Kidney (tissue), 14 donors: ENCODE data around the gene SETD1B. TPM values are rescaled to one million over a fixed set of nuclear protein-coding genes. Genes with fewer than 3 reads are reported as not detected.
A peak's percentile ranks its signal among the peaks of the same experiment; 100 is the strongest.

Experiments
- DNase-seq, 5 donors: peaks; one replicate each; pipeline ENCODE4 v3.0.0-alpha.2; 2013 to 2020
- FAIRE-seq: peaks from 2 replicates; lab custom pipeline; 2012; peaks lifted over from hg19 to GRCh38; lab: Jason Lieb, UNC
- H3K27ac ChIP-seq, 2 donors: one replicate each; pipeline ENCODE4 v1.7.0; 2013; ENCODE audit warnings: low read depth in 2 of 2, low read length in 2 of 2, inconsistent platforms in 1 of 2
- H3K27me3 ChIP-seq: one replicate; pipeline ENCODE4 v1.7.1; 2013; ENCODE audit warnings: low read length, inconsistent platforms; ENCODE audit not compliant: control insufficient read depth, insufficient read depth
- H3K36me3 ChIP-seq, 3 donors: one replicate each; pipeline versions ENCODE4 v1.7.0 to v1.7.1; 2013; ENCODE audit warnings: low read length in 3 of 3, control low read depth in 1 of 3, inconsistent platforms in 1 of 3; ENCODE audit not compliant: insufficient read depth in 3 of 3, control insufficient read depth in 2 of 3
- H3K4me1 ChIP-seq, 3 donors: one replicate each; pipeline versions ENCODE4 v1.7.0 to v1.7.1; 2013; ENCODE audit warnings: low read length in 3 of 3, inconsistent platforms in 1 of 3, low read depth in 1 of 3; ENCODE audit not compliant: control insufficient read depth in 2 of 3, insufficient read depth in 2 of 3
- H3K4me3 ChIP-seq, 3 donors: one replicate each; pipeline versions ENCODE4 v1.7.0 to v1.8.1; 2013; ENCODE audit warnings: low read length in 3 of 3, control low read depth in 1 of 3, inconsistent platforms in 1 of 3
- H3K9ac ChIP-seq, 3 donors: one replicate each; pipeline versions ENCODE4 v1.7.0 to v1.7.1; 2013; ENCODE audit warnings: low read length in 3 of 3, control low read depth in 1 of 3, inconsistent platforms in 1 of 3
- H3K9me3 ChIP-seq, 3 donors: one replicate each; pipeline versions ENCODE4 v1.7.0 to v1.7.1; 2013; ENCODE audit warnings: low read length in 3 of 3, control low read depth in 1 of 3, inconsistent platforms in 1 of 3; ENCODE audit not compliant: control insufficient read depth in 2 of 3, insufficient read depth in 1 of 3
- intact Hi-C: fragments of 100-400 bp; cut with DNase I; formaldehyde crosslinking; loops from one replicate; pipeline ENCODE4 v1.11.1; 2022
- polyA plus RNA-seq: library from polyadenylated mRNA; stranded (reverse); fragments of 350-450 nt; fragmentation: Illumina TruSeq; extraction: RNeasy Lipid Tissue Mini Kit (QIAGEN cat#74804); gene quantifications from one replicate; pipeline ENCODE4 v1.2.3, GENCODE V29; 2014; ENCODE audit warnings: low read depth, low replicate concordance; ENCODE audit not compliant: insufficient read depth
- total RNA-seq: library from RNA; stranded (reverse); fragmentation: NEBNext Ultra II Directional; extraction: Animal tissue kit (Norgen Biotek cat#: 25700); gene quantifications from one replicate; pipeline ENCODE4 v1.2.1, GENCODE V29; 2021
- TF ChIP-seq, protein P1 (sequence below): IDR thresholded peaks from 3 replicates; pipeline ENCODE4 v1.5.1; 2012; ENCODE audit warnings: mild to moderate bottlenecking, moderate library complexity, borderline replicate concordance; ENCODE audit not compliant: insufficient read depth; ENCODE audit errors: extremely low read depth
- donor health status: control.
- donor health status: control.
- donor health status: control.
- donor health status: control.
- donor health status: control.
- donor health status: DM: yes; HTN: yes; CAD: no.
- donor health status: Normal renal cell carcinoma (clear cell type).

SETD1B gene
- total and polyA plus RNA-seq, 2 donors from 2014 or later = 3.5 to 34.5 TPM

DNA sequence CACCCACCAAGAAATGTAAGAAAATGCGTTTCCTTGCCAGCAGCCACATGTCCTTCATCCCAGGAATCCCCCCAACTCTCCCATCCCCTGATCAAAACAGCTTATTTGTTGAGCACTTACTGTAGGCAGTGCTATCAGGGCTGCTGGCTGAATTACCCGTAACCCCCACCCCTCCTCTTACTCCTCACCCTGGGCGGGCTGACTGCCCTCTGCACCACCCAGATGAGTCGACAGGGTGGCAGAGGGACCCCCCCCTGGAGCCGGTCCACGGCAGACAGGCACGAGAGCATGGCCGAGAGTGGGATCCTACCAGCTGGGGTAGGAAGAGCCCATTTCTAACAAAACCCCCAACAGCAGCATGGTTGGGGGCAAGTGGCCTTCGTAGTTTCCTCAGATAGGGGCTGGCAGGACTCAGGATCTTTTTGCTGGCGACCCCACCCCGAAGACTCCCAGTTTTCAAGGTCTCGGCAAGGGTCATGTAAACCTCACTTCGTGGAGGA lies 9.2 kb upstream of the SETD1B start:
- DNase-seq = peak in 2 of 5 donors; percentile 86 to 88
- TF ChIP-seq, protein P1, sequence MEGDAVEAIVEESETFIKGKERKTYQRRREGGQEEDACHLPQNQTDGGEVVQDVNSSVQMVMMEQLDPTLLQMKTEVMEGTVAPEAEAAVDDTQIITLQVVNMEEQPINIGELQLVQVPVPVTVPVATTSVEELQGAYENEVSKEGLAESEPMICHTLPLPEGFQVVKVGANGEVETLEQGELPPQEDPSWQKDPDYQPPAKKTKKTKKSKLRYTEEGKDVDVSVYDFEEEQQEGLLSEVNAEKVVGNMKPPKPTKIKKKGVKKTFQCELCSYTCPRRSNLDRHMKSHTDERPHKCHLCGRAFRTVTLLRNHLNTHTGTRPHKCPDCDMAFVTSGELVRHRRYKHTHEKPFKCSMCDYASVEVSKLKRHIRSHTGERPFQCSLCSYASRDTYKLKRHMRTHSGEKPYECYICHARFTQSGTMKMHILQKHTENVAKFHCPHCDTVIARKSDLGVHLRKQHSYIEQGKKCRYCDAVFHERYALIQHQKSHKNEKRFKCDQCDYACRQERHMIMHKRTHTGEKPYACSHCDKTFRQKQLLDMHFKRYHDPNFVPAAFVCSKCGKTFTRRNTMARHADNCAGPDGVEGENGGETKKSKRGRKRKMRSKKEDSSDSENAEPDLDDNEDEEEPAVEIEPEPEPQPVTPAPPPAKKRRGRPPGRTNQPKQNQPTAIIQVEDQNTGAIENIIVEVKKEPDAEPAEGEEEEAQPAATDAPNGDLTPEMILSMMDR = no peak
- peak overlapping the region; percentile 83 to 88 for H3K27ac ChIP-seq
- peak overlapping the region; percentile 12 to 46 (median 34) for H3K4me3 ChIP-seq
- H3K36me3 ChIP-seq = peaks cover 2 to 10% (median 4%) of the 10 kb centered on the region in 3 donors
- H3K9me3 ChIP-seq = no peaks in the 10 kb centered on the region
- H3K9ac ChIP-seq = peak overlapping the region in 2 of 3 donors; percentile 27 to 78
- intact Hi-C loops = no loop called here
- FAIRE-seq = no peak
- H3K4me1 ChIP-seq = peaks cover 0 to 52% (median 30%) of the 10 kb centered on the region in 3 donors
- no peaks in the 10 kb centered on the region for H3K27me3 ChIP-seq

DNA sequence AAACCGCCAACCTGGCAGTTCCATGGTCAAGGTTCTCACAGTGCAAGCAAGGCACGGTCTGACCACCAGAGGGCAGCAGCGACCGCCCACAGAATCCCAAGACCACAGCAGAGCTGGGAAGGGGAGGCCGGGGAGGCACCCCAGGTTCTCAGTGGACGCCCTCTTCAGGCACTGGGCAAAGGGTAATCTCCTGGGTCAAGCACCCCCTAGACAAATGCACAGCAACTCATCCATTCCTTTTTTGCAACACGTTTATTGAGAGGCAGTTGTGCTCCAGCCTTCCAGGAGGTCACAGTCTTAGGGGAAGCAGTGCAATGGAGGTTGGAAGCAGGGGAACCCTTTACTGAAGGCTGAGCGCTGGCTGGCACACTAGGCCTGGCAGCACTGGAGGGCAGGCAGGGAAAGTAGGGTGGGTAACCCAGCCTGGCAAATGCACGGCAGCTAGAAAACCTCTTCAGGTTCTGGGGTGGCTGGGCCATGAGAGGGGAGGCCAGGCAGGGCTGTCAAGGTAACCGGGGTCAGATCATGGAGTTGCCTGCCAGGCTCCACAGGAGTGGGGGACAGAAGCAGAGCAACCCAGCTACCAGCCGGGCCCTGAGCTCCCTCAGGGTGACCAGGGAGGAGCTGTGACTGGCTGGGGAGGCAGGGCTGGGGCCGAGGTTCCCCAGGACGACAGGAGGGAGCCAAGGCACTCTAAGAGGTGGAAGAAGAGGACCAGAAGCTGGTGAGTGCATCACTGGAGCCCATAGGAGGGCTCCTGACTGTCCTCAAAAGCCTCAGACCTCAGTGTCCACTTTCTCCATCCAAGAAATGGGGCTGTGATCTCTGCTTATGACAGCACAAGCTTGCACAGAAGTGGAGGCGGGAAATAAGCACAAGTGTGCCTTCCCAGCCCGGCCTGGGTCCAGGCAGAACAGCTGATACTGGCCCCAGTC lies 8.5 kb upstream of the SETD1B start:
- H3K4me3 ChIP-seq = peak overlapping the region in 1 of 3 donors; percentile 46
- peak overlapping the region in 1 of 3 donors; percentile 80 for H3K9ac ChIP-seq
- peaks cover 2 to 10% (median 4%) of the 10 kb centered on the region in 3 donors for H3K36me3 ChIP-seq
- FAIRE-seq = no peak
- DNase-seq = peak; percentile 92 to 95 (median 94)
- no peaks in the 10 kb centered on the region for H3K9me3 ChIP-seq
- intact Hi-C loops = no loop called here
- TF ChIP-seq, protein P1 = peak; percentile 99
- H3K4me1 ChIP-seq = peaks cover 0 to 49% (median 30%) of the 10 kb centered on the region in 3 donors
- peak overlapping the region; percentile 83 to 88 for H3K27ac ChIP-seq
- H3K27me3 ChIP-seq = no peaks in the 10 kb centered on the region

- peaks cover 0 to 49% (median 30%) of the 10 kb centered on the region in 3 donors for H3K4me1 ChIP-seq
- peaks cover 2 to 10% (median 4%) of the 10 kb centered on the region in 3 donors for H3K36me3 ChIP-seq
- TF ChIP-seq, protein P1 = peak; percentile 1
- no peaks in the 10 kb centered on the region for H3K9me3 ChIP-seq
- intact Hi-C loops = no loop called here
- H3K4me3 ChIP-seq = peak overlapping the region in 2 of 3 donors; percentile 64 to 69
- FAIRE-seq (no peak), DNase-seq (peak; percentile 91 to 99 (median 94))
- peak overlapping the region; percentile 100 for H3K27ac ChIP-seq
- H3K9ac ChIP-seq = peak overlapping the region in 2 of 3 donors; percentile 28 to 82
- no peaks in the 10 kb centered on the region for H3K27me3 ChIP-seq
Observed at GRCh38 chr12:121796855-121797751, 6.7 kb upstream of the SETD1B start.
